ENCODE results near the gene TUBGCP3.
"Not testable (repeated sequence)": the region's sequence is repeated elsewhere in the genome, so short reads cannot be mapped to it uniquely, and the experiment has no call there.

The TUBGCP3 gene

DNA sequence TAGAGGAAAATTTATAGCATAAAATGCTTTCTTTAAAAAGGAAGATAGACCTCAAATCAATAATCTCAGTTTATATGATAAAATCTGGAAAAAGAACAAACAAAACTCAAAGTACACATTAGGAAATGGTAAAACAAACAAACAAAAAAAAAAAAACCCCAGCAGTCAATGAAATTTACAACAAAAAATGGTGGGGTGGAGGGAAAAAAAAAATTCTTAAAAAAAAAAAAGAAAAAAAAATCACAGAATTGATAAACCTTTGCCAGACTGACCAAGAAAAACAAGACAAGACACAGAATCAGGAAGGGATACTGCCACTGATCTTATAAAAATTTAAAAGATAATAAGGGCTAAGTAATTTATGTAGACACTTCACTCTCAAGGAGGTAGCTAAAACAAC is 11.2 kb downstream of the TUBGCP3 start:
- no peak for DNase-seq (ENCODE audit: low spot score)

DNA sequence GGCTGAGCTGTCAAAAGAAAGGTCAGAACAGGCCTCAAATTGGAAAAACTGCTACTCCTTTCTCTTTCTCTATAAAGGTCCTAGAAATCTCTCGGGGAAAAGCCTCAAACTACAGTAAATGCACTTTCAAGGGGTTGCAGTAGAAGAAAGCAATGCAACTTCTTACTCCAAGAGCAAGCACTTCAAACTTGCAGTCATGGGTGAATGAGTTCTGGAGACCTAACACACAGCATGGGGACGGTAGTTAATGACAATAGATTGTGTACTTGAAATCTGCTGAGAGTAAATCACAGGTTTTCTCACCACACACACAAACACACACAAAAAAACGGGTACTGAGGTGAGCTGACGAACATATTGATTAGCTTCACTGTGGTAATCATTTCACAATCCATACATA is 11.8 kb downstream of the TUBGCP3 start:
- DNase-seq (ENCODE audit: low spot score): no peak

DNA sequence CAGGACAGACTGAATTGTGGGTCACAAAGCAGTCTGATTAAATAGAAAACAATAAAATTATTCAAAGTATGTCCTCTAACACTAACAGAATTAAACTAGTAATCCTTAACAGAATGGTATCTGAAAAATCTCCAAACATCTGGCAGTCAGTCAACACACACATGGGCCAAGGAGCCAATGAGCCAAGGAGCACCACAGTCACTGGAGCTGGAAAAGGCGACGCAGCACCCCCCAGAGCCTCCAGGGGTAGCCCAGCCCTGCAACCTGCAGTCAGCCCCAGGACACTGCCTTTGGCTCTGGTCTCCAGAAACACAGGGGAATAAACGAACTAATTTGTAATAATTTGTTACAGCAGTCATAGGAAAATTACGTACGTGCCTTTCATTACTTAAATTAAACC is 12.3 kb downstream of the TUBGCP3 start:
- DNase-seq (ENCODE audit: low spot score): no peak

DNA sequence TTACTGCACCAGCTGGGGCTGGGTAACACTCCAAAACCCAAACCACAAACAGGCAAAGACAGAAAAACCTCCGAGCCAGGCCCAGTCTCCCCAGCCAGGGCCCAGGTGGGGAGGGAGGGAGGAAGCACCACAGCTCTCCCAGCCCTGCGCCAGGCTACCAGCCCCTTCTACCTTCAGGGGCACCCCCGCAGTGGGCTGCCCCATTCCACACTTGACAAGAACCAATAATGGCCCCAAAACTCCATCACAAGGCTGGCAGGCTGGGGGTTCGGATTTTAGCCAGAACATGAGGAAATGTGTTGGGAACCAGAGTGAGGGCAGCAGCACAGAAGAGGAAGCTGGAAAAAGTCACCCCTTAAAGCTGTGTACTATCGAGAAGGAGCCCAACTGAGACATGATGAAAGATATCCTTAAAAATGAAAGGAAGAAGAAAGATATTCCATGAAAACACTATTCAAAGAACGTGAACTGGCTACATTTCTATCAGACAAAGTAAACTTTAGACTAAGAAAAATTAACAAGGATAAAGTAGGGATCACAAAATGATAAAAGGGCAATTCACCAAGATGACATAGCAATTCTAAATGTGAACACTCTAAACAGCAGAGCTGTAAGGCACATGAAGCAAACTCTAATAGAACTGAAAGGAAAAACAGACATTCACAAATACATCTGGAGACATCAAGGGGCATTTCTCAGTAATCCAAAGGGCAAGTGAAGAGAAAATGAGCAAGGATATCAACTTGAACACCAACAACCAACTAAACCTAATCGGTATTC is 12.9 kb downstream of the TUBGCP3 start:
- DNase-seq (ENCODE audit: low spot score): no peak

DNA sequence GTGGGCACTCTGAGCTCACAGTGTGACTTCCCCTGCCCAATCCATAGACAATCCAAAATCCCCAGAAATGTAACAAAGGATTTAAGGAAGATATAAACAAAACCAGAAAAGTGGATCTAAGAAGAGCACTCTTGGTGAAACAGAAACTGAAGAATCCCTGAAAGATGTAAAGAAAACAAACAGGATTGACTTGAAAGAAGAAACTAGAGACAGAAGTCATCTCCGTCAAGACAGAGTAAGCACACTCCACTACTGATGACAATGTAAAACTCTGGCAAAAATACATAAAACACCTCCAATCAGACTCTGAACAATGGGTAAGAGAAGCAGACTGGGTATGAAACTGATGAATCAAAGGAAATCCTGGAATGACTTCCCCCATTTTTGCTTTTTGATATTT is 13.5 kb downstream of the TUBGCP3 start:
- DNase-seq (ENCODE audit: low spot score): no peak

DNA sequence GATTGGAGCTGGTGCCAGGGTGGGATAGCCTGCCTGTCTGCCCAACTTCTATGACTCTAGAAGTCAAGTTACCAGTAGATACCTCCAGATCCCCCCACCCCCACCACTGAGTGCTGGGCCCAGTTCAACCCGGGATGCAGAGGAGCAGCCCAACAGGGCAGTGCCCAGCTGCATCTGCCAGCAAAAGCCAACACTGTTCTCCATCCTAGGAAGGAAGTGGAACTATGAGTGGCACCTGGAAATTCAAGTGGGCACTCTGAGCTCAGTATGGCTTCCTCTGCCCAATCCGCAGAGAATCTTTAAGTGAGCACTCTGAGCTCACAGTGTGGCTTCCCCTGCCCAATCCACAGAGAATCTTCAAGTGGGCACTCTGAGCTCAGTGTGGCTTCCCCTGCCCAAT is 14.2 kb downstream of the TUBGCP3 start:
- DNase-seq (ENCODE audit: low spot score): no peak

DNA sequence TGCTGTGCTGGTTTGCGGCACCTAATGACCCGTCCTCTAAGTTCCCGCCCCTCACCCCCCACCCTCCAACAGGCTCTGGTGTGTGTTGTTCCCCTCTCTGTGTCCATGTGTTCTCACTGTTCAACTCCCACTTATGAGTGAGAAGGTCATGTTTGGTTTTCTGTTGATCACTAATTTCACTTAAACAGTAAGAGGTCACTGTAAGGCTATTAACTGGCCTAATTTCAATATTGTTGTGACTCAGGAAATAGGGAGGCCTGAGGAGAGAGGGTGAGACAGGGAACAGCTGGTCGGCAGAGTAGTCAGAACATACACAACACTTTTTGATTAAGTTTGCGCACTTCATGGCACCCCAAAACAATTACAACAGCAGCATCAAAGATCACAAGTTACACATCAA is 15.6 kb downstream of the TUBGCP3 start:
- DNase-seq (ENCODE audit: low spot score): no peak

DNA sequence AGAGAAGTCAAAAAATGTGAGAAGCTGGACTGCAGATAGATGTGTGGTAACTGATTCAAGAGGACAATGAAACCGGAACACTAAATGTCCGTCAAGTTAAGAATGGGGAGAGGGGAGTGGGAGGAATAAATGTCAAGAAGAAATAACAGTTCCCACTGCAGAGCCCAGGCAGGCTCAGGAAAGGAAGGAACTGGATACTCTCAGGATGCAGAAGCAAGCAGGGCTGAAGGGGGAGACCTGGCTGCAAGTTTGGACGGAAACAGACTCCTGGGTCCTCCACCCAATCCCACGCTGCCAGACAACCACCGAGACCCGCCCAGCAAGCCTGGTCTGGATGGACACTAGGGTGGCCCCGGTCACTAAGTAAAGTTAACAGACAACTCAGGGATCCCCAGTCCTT is 18.1 kb downstream of the TUBGCP3 start:
- DNase-seq (ENCODE audit: low spot score): no peak

DNA sequence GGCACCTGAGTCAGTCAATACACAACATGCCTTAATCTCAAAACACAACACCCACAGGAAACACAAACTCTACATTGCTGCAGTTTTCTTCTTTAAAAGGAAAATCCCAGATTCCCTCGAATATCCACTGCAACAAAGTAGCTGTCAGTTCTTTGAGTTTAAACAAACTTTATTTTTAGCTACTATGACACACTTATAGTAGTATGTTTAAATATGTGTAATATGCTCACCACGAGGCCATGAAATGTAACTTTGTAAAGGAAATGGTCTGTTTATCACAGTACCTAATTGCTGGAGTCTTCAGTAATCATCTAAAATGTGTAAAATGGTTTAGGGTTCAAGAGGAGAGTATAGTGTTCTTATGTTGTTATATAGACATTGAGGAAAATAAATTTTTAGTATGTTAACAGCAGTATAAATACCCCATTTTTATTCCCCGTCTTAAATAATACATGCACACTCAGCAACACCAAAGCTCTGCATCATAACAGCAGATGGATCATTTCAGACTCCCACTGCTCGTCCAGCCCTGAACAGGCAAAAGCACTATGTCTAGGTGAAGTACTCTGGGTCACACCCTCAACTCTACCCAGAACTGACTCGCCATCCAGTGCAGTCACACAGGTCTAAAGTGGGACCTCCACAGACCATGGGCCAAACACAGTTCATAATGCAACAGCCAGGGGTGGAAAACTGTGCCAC is 20.6 kb downstream of the TUBGCP3 start:
- DNase-seq (ENCODE audit: low spot score): no peak

DNA sequence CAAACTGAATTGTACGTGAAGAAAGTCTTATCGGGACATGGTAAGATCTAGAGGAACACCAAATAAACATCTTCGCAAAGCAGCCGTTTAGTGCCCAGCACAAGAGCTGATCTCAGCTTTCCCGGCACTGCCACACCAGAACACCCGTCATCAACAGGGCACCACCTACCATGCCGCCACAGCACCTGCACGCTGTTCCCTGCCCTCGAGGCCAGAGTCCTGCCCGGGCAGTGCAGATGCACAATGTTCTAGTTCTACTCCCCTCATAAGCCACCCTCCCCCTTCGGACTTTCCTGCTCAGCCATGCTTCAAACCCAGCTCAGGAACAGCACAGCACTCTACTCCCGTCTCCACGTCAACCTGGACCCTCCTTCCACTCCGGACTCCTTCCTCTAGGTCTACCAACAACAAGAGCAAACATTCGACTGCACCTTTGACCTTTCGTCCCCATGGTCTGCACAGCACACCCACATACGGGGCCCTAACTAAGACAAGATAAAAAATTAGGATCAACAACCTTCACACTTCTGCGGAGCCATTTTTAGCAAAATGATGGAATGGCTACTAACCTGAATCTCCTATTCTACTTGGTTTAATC is 25.1 kb downstream of the TUBGCP3 start:
- no peak for DNase-seq (ENCODE audit: low spot score)

DNA sequence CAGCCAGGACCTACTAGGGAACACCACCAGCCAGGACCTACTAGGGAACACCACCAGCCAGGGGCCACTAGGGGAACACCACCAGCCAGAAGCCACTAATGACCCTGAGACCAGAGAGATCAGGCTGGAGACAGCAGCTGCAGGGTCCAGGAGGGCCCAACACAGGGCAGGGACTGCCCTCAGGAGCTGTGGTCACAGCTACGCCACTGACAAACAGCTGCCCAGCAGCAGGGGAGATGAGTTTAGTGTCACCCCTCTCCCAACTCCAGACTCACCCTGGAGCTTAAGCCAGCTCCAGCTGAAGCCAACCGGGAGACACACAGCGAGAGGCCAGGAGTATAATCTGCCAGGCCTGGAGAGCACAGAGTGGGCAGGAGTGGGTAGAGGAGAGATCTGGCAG is 25.7 kb downstream of the TUBGCP3 start:
- DNase-seq (ENCODE audit: low spot score): no peak

DNA sequence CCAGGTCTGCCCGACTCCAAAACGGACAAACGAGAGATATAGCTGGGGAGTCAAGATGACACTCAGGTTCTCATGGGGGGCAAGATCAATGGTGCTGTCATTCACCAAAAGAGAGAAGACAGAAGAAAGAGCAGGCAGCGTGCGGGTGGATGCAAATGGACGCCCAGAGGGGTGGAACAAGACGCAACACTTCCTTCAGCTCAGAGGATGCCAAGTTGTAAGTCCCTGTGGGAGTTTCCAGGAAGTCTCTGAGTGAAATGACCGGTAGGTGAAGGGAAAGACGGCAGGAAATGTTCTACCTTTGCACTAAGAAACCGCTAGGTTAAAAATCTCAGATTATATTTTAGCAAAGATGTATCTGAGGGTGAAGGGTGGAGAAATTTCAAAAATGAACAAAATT is 26.5 kb downstream of the TUBGCP3 start:
- no peak for DNase-seq (ENCODE audit: low spot score)

DNA sequence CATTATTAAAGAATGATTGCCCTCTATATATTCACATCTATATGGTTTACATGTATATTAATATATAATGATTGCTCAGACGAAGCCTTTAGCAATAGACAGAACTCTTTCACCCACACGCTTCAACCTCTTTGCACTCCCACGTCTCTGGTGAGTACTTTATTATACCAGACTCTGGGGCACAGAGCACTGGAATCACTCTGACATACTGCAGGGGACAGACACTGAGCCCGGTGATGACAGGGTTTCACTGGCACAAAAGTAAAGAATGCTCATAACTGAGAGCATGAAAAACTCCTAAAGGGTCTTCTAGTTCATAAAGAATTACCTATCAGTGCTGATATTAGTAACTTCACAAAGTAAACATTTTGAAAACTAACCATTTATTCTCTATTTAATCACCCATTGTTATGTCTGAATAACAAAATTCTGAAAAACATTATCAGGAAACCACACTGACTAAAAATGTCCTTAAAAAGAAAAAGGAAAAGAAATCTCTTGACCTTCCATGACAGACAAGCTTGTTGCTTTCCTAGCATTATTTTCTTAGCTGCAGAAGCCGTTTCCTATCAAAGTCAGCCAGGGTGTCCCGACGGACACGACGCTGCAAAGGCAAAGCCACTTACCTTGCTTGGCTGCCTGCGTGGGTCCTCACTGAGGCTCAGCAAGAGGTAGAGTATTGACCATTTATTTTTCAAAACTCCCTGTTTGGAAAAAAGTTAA is 29.1 kb downstream of the TUBGCP3 start:
- DNase-seq (ENCODE audit: low spot score): no peak

DNA sequence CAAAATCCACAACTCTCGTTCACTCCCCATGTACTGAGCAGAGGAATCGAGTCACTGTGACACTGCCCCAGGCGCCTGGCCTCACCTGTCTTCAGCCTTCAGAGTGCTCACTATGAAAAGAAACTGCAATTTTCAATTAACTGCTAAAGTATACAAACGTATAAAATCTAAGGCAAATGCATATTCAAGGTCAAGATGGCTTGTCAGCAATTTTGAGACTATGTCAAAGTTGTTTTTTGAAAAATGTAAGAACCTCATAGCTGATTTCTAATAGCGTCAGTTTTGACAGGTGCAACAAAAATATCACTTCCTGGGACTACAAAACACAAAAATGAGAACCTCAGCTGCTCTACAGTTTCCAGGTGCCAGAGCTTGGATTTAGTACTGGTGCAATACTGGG is 31.4 kb downstream of the TUBGCP3 start:
- no peak for DNase-seq (ENCODE audit: low spot score)

DNA sequence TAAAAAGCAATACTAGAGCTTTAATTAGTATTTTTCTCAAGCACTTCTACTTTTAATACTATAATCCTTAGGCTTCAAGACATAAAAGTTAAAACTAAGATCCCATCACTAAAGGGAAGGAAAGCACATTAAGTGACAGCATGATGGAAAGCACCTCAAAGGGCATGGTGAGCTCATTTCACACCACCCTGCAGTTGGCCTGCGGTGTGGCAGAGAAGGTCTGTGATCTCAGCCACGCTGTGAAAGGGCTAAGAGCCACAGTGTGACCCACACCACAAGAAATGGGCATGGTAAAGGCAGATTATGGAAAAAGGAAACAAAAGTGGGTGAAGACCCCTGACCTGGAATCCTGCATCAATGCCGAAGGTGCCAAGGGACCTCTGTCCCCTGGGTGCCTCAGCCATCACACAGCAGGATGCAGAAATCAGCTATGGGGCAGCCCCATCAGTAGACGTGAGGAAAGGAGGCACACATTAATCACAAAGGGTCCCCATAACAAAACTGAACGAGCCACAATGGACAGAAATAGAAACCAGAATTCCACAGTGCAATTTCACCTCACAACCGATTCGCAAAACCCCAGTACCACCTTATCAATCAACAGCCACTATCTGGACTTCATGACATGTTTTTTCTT is 33.6 kb downstream of the TUBGCP3 start:
- DNase-seq (ENCODE audit: low spot score): no peak

DNA sequence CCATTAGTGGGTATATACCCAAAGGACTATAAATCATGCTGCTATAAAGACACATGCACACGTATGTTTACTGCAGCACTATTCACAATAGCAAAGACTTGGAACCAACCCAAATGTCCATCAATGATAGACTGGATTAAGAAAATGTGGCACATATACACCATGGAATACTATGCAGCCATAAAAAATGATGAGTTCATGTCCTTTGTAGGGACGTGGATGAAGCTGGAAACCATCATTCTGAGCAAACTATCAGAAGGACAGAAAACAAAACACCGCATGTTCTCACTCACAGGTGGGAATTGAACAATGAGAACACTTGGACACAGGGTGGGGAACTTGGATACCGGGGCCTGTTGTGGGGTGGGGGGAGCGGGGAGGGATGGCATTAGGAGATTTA is 39.0 kb downstream of the TUBGCP3 start:
- not testable (repeated sequence) for DNase-seq (ENCODE audit: low spot score)

DNA sequence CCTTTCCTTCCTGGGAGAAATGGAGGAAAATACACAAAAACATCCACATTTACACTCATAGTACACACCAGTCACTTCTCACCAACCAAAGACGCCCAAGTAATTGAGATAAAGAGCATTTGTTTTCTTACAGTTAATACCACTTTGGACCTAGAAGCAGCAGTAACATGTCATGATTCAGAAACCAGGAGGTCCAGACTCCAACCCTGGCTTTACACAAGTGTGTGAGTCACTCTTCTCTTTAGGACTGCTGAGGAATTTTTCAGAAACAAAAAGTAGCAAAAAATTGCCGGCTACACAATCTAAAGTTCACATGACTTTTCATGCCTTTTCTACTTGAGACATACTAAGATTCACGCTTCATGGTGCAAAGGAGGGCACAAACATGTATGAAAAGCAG is 42.1 kb downstream of the TUBGCP3 start:
- no peak for DNase-seq (ENCODE audit: low spot score)

DNA sequence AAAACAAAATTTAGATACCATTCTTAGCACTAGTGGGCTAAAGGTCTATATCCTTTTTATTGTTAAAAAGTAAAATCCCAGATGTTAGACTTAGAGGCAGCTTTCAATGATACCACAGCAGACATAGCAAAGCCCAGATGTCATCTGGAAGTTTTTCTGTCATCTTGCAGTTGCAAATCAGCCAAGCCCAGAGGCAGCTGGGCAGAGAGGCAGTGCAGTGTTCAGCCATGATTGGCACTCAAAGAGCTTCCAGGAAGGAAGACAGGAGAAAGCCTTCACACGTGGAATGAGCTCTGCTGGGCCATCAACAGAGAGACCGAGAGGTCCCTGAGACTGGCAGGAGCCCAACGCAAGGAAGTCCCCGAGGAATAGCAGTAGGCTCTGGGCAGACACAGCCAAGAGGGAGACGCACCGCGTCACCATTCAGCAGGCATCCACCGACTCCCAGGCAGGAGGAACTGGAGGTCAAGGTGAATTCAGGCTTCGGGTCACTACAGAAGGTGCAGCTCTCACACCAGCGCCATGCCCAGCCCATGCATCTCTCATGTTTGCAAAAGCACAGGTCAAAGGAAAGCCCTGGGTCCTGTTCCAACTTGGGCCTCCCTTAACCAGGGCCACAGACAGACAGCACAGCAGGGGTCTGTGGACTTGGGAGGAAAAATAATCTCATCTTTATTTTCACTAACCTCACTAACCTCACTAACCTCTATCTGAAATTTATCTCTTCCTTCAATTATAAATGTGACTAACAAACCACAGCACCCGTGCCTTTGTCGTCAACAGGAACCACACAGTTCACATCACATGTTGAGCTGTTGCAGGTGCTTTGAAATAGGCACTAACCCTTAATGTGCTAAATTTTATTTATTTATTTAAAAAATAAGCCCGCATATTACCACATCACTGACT is 54.9 kb downstream of the TUBGCP3 start:
- DNase-seq (ENCODE audit: low spot score): no peak

DNA sequence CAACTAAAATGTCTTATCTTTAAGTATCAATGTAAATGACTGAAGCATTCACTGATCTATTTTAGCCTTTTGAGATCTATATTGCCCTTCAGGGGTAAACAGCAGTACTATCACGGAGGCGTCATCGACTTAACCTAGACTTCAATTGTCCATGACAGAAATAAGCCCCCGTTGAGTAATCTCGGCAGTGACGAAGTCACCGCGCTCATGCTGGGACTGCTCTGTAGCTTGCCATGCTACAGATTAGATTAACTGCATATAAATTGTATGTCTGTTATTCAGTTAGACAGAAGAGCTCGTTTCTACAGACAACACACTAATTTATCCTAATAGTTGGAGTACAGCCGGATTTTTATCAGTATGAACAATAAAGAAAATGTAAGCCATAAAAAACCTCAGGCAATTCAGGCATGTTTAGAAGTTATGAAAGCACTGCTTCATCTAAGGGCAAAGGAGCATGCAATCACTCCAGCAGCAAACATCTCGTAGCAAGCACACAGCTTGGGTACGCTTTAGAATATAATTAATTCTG is 56.6 kb downstream of the TUBGCP3 start:
- no peak for DNase-seq (ENCODE audit: low spot score)

DNA sequence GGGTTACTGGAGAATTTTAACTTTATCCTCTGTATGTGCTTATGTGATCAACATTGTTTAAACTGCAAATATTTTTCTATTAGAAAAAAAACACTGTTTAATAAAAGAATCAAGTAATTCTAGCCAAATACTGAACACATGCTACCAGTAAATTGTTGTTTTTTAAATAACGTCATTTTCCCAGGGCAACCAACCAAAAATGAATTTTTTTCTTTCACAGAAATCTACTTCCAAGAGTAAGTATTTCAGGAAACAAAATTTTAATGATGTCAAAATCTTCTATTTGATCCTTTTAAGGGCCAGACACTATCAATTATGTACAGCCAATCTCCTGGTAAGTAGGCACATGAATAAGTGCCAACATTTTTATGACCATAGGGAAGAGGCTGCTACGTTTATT is 57.1 kb downstream of the TUBGCP3 start:
- no peak for DNase-seq (ENCODE audit: low spot score)

DNA sequence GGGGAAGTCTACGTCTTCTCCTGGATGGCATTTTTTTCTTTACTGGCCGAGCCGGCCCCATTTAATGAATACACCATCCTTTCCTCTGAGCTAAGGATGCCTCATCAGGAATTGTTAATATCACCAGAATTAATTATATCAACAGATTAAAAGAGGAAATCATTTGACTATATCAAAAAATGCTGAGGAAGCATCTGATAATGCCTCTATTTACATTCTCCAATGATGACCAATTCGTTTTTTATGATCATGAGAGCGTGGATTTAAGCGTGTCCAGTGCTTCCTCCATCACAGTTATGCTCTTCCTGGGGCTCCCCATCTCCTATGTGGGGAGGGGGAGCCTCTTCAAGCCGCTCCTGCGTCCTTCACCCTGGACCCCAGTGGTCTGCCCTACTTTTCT is 58.7 kb downstream of the TUBGCP3 start:
- no peak for DNase-seq (ENCODE audit: low spot score)

All from globus pallidus (tissue), 1 donor.